Motor neuron (in vitro differentiated cells): ENCODE results near the gene NECTIN2. TPM values are rescaled to one million over a fixed set of nuclear protein-coding genes. Genes with fewer than 3 reads are reported as not detected.

Experiments
- ATAC-seq, 8 experiments: fragments of 200-7000 bp; cut with Tn5 transposase; replicated peaks in 6 of 8; 2 replicates each; pipeline ENCODE4 v1.8.0; 2021; ENCODE audit warnings: mild to moderate bottlenecking in 8 of 8, moderate library complexity in 8 of 8
- H3K27ac ChIP-seq, 2 donors: fragments of 250-450 bp; sonication (Bioruptor Pico); 2 replicates each; pipeline ENCODE4 v1.9.0; 2021; ENCODE audit warnings: antibody characterized with exemption in 2 of 2, mild to moderate bottlenecking in 2 of 2, moderate library complexity in 1 of 2
- H3K4me1 ChIP-seq, 2 donors: fragments of 250-450 bp; sonication (Bioruptor Pico); replicated peaks in 1 of 2; 2 replicates each; pipeline ENCODE4 v1.6.1; 2021; ENCODE audit warnings: antibody characterized with exemption in 2 of 2, mild to moderate bottlenecking in 2 of 2, moderate library complexity in 1 of 2
- H3K4me3 ChIP-seq, 5 donors: fragments of 250-450 bp; sonication (Bioruptor Pico); 2 replicates each; pipeline ENCODE4 v1.9.0; 2021; ENCODE audit warnings: antibody characterized with exemption in 5 of 5, mild to moderate bottlenecking in 5 of 5, moderate library complexity in 4 of 5
- WGBS, 10 experiments: fragments of 450-650 bp; shearing (Covaris generic); methylation state at CpG; one replicate each; pipeline ENCODE4 v1.0.0; 2022; 5-methylcytosine and 5-hydroxymethylcytosine counted together
- in situ Hi-C, 9 experiments: fragments of 400-800 bp; cut with MboI; loops; one replicate each; pipeline ENCODE4 v1.15.0; 2021; ENCODE audit warnings: low sequenced_read_pairs in 9 of 9, low pct_unique_long_range_greater_than_20kb in 2 of 9; ENCODE audit not compliant: unreplicated experiment in 9 of 9
- total RNA-seq, 8 experiments: library from RNA; unstranded; fragments of 300-600 nt; gene quantifications; 2 replicates each; pipeline versions ENCODE4 v1.2.3 to v1.2.4, GENCODE V29; 2022

NECTIN2 gene
- 10 to 100 TPM; 35.7 to 99.7 (median 49.5) TPM for total RNA-seq

- peak; percentile 55 to 73 (median 68) for ATAC-seq
- in situ Hi-C loops, result loop anchor here in 1 of 9 experiments (10.0 to 25.0 kb wide), 2 partner anchors 51 to 284 kb away; no protein-coding TSS in a partner anchor
- H3K4me3 ChIP-seq, result peak within 1 kb of the TSS; percentile 92 to 99 (median 97)
- peaks cover 12 to 20% of the 10 kb centered on the region in 2 donors for H3K4me1 ChIP-seq
- WGBS, 10 experiments, result 0% methylated on average over 1 to 10 of the region's 67 CpGs; no CpG with 5 or more reads in 3 of the 10 experiments
- H3K27ac ChIP-seq, result peak within 1 kb of the TSS; percentile 82 to 91
These were observed at the start of gene NECTIN2 for GRCh38 chr19:44845612-44846454. Gene NECTIN2, plus strand, starts transcription at chr19:44846297. Its CDS starts 229 bp downstream, at chr19:44846526.

GRCh38 chr19:44796701-44797115 is 49.4 kb upstream of the NECTIN2 start:
- Histone ChIP-seq H3K4me1 (no peaks in the 10 kb centered on the region), H3K27ac (no peak overlapping the region), H3K4me3 (no peak overlapping the region)
- in situ Hi-C loops, result loop anchor here in 2 of 9 experiments (10.0 to 25.0 kb wide), 2 partner anchors 48 to 234 kb away; partner anchors contain the start of gene NECTIN2 (in 1 of the 2)
- 17 to 60% methylated on average over 1 to 2 of the region's 12 CpGs; no CpG with 5 or more reads in 8 of the 10 experiments for WGBS, 10 experiments
- ATAC-seq, result peak in 1 of 8 experiments; percentile 58

- in situ Hi-C loops, result loop anchor here in 2 of 9 experiments (10.0 to 25.0 kb wide), 2 partner anchors 45 to 237 kb away; partner anchors contain the start of gene NECTIN2 (in 1 of the 2)
- Histone ChIP-seq H3K4me3 (no peak overlapping the region), H3K27ac (no peak overlapping the region), H3K4me1 (no peaks in the 10 kb centered on the region)
- ATAC-seq, result no peak
- 20 to 92% (median 56%) methylated on average over 1 to 6 of the region's 10 CpGs for WGBS, 10 experiments
These were observed 46.3 kb upstream of the NECTIN2 start for GRCh38 chr19:44799627-44800346.

DNA sequence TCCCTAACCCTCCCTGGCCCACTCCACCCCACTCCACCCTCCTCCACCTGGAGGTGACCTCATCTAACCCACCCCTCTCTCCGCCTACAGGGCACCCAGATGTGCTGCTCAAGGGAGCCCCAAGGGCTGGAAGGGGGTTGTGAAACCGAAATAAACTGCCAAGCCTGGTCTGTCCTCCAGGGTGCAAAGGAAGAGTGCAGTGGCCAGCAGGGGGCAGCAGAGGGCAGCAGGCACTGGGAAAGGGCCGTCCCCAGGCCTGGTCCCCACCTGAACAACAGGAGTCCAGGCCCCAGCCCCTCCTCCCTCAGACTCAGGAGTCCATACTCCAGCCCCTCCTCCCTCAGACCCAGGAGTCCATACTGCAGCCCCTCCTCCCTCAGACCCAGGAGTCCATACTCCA is 45.6 kb upstream of the NECTIN2 start:
- no peak overlapping the region for H3K4me3 ChIP-seq
- H3K4me1 ChIP-seq, result no peaks in the 10 kb centered on the region
- no CpG with 5 or more reads among the region's 3 CpGs for WGBS, 10 experiments
- H3K27ac ChIP-seq, result no peak overlapping the region
- in situ Hi-C loops, result no loop called here
- peak; percentile 98 to 100 (median 100) for ATAC-seq

- Histone ChIP-seq H3K4me1 (peaks cover 0 to 15% of the 10 kb centered on the region in 2 donors), H3K4me3 (no peak overlapping the region), H3K27ac (no peak overlapping the region)
- no peak for ATAC-seq
- in situ Hi-C loops, result no loop called here
- 63 to 100% (median 88%) methylated on average over 1 to 7 of the region's 13 CpGs for WGBS, 10 experiments
These were observed 42.4 kb upstream of the NECTIN2 start for GRCh38 chr19:44803442-44804428.

DNA sequence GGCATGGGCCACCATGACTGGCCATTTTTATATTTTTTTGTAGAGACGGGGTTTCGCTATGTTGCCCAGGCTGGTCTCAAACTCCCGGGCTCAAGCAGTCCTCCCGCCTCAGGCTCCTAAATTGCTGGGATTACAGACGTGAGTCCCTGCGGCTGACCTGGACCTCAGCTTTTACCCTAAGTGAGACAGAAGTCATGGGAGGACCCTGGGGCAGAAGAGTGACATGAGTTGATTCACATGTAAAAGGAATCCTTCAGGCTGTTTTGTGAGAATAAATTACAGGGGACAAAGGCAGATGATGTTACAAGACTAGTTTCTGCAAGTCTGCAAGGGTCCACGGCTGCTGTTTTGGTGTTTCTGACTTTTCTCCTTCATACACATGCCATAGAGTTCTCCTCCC is 39.8 kb upstream of the NECTIN2 start:
- peaks cover 11 to 34% of the 10 kb centered on the region in 2 donors for H3K4me1 ChIP-seq
- H3K27ac ChIP-seq, result no peak overlapping the region
- in situ Hi-C loops, result no loop called here
- 10 to 57% (median 23%) methylated on average over 1 to 5 of the region's 7 CpGs; no CpG with 5 or more reads in 6 of the 10 experiments for WGBS, 10 experiments
- ATAC-seq, result peak in 2 of 8 experiments; percentile 30 to 40
- H3K4me3 ChIP-seq, result no peak overlapping the region

DNA sequence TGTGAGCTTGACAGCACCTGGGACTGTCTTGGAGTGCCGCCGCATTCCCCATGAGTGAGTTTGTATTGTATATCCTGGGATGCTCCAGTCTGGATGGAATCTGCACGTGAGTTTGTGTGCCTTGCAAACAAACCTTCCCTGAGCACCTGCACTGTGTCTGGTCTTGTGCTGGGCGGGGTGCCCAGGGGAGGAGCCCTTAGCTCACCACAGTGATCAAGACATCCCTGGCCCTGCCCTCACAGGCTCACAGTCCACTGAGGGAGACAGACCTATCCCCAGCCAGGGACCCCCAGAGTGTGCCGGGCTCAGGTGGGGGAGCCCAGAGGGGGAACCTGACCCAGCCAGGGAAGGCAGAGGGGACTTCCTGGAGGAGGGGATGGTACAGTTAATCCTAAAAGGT is 38.9 kb upstream of the NECTIN2 start:
- in situ Hi-C loops, result no loop called here
- ATAC-seq, result peak in 3 of 8 experiments; percentile 23 to 70 (median 31)
- no peak overlapping the region for H3K4me3 ChIP-seq
- H3K4me1 ChIP-seq, result peaks cover 11 to 34% of the 10 kb centered on the region in 2 donors
- 10 to 90% (median 65%) methylated on average over 2 to 3 of the region's 5 CpGs; no CpG with 5 or more reads in 6 of the 10 experiments for WGBS, 10 experiments
- H3K27ac ChIP-seq, result no peak overlapping the region

DNA sequence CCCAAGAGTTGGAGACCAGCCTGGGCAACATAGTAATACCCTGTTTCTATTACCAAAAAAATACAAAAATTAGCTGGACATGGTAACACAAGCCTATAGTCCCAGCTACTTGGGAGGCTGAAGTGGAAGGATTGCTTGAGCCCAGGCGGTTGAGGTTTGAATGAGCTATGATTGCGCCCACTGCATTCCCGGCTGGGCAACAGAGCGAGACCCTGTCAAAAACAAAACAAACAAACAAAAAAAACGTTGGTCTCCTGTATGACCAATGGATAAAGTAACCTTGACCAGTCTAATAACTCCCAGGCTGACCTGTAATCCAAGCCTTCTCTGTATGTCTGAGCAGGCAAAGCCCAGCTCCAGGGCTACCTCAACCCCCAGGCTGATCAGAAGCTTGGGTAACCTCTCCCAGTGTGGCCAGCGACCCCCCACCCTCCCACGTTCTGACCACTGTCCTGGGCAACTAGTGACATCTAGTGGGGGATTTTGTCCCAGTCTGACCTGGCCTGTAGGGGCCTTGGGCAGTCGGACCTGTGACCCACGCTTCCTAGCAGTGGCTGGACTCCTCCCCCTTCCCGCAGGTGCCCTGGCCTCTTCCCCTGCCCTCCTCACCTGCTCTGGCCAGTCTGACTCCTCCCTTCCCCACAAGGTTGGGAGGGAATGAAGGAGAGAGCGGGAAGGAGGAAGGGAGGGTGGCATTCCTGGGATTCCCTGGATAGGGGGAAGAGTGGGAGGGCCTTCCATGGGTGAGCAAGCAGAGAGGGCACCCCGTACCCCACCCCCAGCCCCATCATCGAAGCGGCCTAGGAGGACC is 38.2 kb upstream of the NECTIN2 start:
- Histone ChIP-seq H3K27ac (peak overlapping the region in 1 of 2 donors; percentile 31), H3K4me3 (no peak overlapping the region), H3K4me1 (peaks cover 11 to 34% of the 10 kb centered on the region in 2 donors)
- in situ Hi-C loops, result no loop called here
- peak; percentile 32 to 54 (median 44) for ATAC-seq
- WGBS, 10 experiments, result 5 to 92% (median 56%) methylated on average over 2 to 5 of the region's 14 CpGs; no CpG with 5 or more reads in 4 of the 10 experiments

- peak; percentile 50 to 82 (median 71) for ATAC-seq
- Histone ChIP-seq H3K4me3 (peak within 1 kb of the TSS; percentile 23 to 49 (median 33)), H3K4me1 (peaks cover 11 to 34% of the 10 kb centered on the region in 2 donors), H3K27ac (peak within 1 kb of the TSS in 1 of 2 donors; percentile 39)
- WGBS, 10 experiments, result 7% methylated on average over 3 of the region's 59 CpGs; no CpG with 5 or more reads in 9 of the 10 experiments
- in situ Hi-C loops, result no loop called here
These were observed 37.4 kb upstream of the NECTIN2 start, which contains the start of gene BCAM for GRCh38 chr19:44808463-44809371. Gene BCAM, plus strand, starts transcription at chr19:44809103. Its CDS starts 22 bp downstream, at chr19:44809125.

- Histone ChIP-seq H3K4me3 (peak overlapping the region in 4 of 5 donors; percentile 28 to 49 (median 36)), H3K4me1 (peaks cover 11 to 34% of the 10 kb centered on the region in 2 donors), H3K27ac (peak overlapping the region in 1 of 2 donors; percentile 39)
- in situ Hi-C loops, result no loop called here
- WGBS, 10 experiments, result 20 to 71% (median 33%) methylated on average over 1 to 2 of the region's 7 CpGs; no CpG with 5 or more reads in 7 of the 10 experiments
- peak in 1 of 8 experiments; percentile 3 for ATAC-seq
These were observed 36.4 kb upstream of the NECTIN2 start for GRCh38 chr19:44809577-44810233.
